OCI-LY7 (cell line): Measurements from ENCODE around the gene MMP15. TPM values are rescaled to one million over a fixed set of nuclear protein-coding genes. Genes with fewer than 3 reads are reported as not detected.

ENCODE experiments used
- BruUV-seq: library from RNA; stranded (reverse); fragments of 400-500 nt; replicated peaks from 2 replicates; lab custom pipeline; 2021; lab: Mats Ljungman, UMichigan
- CTCF ChIA-PET: fragments of 300-600 bp; sonication (Branson Sonifier 250); formaldehyde crosslinking; loops from one replicate; lab custom pipeline; 2022; ENCODE audit warnings: antibody characterized with exemption; ENCODE audit not compliant: unreplicated experiment; lab: Charles Lee
- POLR2A ChIA-PET: fragments of 300-600 bp; sonication (Branson Sonifier 250); formaldehyde crosslinking; loops from one replicate; lab custom pipeline; 2022; ENCODE audit warnings: antibody characterized with exemption; lab: Charles Lee
- DNase-seq: peaks from one replicate; pipeline ENCODE4 v3.0.0-alpha.2; 2015; ENCODE audit warnings: low spot score
- H2AFZ ChIP-seq: fragments of 200-600 bp; sonication (generic), shearing (Covaris generic); 2 replicates; pipeline ENCODE4 v1.6.1; 2014; ENCODE audit warnings: mild to moderate bottlenecking, antibody characterized with exemption, low read length, moderate library complexity
- H3K27ac ChIP-seq: fragments of 200-600 bp; sonication (generic); 2 replicates; pipeline ENCODE4 v1.5.1; 2014; ENCODE audit warnings: mixed run types, low read depth, mild to moderate bottlenecking, moderate library complexity, low read length, inconsistent platforms; ENCODE audit not compliant: poor library complexity, severe bottlenecking
- H3K36me3 ChIP-seq: fragments of 200-600 bp; sonication (generic); 2 replicates; pipeline ENCODE4 v1.6.1; 2014; ENCODE audit warnings: mild to moderate bottlenecking, antibody characterized with exemption, low read length, moderate library complexity, mixed read lengths; ENCODE audit not compliant: insufficient read depth
- H3K4me1 ChIP-seq: fragments of 200-600 bp; sonication (generic); 2 replicates; pipeline ENCODE4 v1.5.1; 2014; ENCODE audit warnings: mild to moderate bottlenecking, low read length; ENCODE audit not compliant: insufficient read depth, poor library complexity, severe bottlenecking
- H3K4me2 ChIP-seq: fragments of 200-600 bp; sonication (generic); 2 replicates; pipeline ENCODE4 v1.6.1; 2014; ENCODE audit warnings: mild to moderate bottlenecking, low read length
- H3K4me3 ChIP-seq: fragments of 200-600 bp; sonication (generic); 2 replicates; pipeline ENCODE4 v1.5.1; 2014; ENCODE audit warnings: mild to moderate bottlenecking, low read depth, low read length; ENCODE audit not compliant: poor library complexity, severe bottlenecking
- H3K79me2 ChIP-seq: fragments of 200-600 bp; sonication (generic); 2 replicates; pipeline ENCODE4 v1.6.1; 2016; ENCODE audit warnings: low read depth, mild to moderate bottlenecking, low read length, moderate library complexity, mixed read lengths; ENCODE audit not compliant: insufficient read depth
- H3K9me2 ChIP-seq: fragments of 200-600 bp; sonication (generic); 2 replicates; pipeline ENCODE4 v1.6.1; 2016; ENCODE audit warnings: mild to moderate bottlenecking, low read length, mixed read lengths; ENCODE audit not compliant: insufficient read depth
- H3K9me3 ChIP-seq: fragments of 200-600 bp; sonication (generic); 2 replicates; pipeline ENCODE4 v1.6.1; 2014; ENCODE audit warnings: mild to moderate bottlenecking, mixed run types, low read length, mixed read lengths
- H4K20me1 ChIP-seq: fragments of 200-600 bp; sonication (generic); 2 replicates; pipeline ENCODE4 v1.6.1; 2014; ENCODE audit warnings: mild to moderate bottlenecking, antibody characterized with exemption, low read length, moderate library complexity, mixed read lengths; ENCODE audit not compliant: insufficient read depth
- EZH2phosphoT487 ChIP-seq: fragments of 200-600 bp; sonication (generic); IDR thresholded peaks from 2 replicates; pipeline ENCODE4 v1.6.1; 2018; ENCODE audit warnings: low read depth, borderline replicate concordance, mild to moderate bottlenecking, mixed run types, antibody characterized with exemption, low read length, moderate library complexity, mixed read lengths
- intact Hi-C: fragments of 100-400 bp; cut with micrococcal nuclease; formaldehyde crosslinking; loops from one replicate; pipeline ENCODE4 v1.10.0; 2022; ENCODE audit not compliant: unreplicated experiment
- total RNA-seq, 2 experiments: library from RNA; depleted of rRNA in 1 of 2; stranded (reverse); fragments of >200 nt in 1 of 2; shearing (Covaris generic) in 1 of 2; gene quantifications; 2 replicates each; pipeline ENCODE4 v1.2.3, GENCODE V29; 2014 to 2022
- TF ChIP-seq, protein P1 (sequence below): fragments of 200-600 bp; sonication (generic); conservative IDR thresholded peaks from 2 replicates; pipeline ENCODE4 v1.5.1; 2014; ENCODE audit warnings: mild to moderate bottlenecking, antibody characterized with exemption, low read length, moderate library complexity, mixed read lengths

MMP15 gene
- total RNA-seq, 2 experiments from 2014 or later, result 0.21 TPM; not detected in 1

GRCh38 chr16:57984443-57985203 lies 40.9 kb upstream of the MMP15 start:
- H3K9me3 ChIP-seq, result no peaks in the 10 kb centered on the region
- CTCF ChIA-PET, result no interaction called here
- H3K4me1 ChIP-seq, result peaks cover 14% of the 10 kb centered on the region
- H3K36me3 ChIP-seq, result no peaks in the 10 kb centered on the region
- no peaks in the 10 kb centered on the region for H4K20me1 ChIP-seq
- POLR2A ChIA-PET, result interaction anchor here (0.6 kb wide), 1 partner anchor 209 kb away, joined by 3 read pairs; no protein-coding TSS in a partner anchor
- no peak overlapping the region for H3K4me2 ChIP-seq
- H3K4me3 ChIP-seq, result no peak overlapping the region
- intact Hi-C loops, result no loop called here
- no peaks in the 10 kb centered on the region for H3K9me2 ChIP-seq
- H3K79me2 ChIP-seq, result no peaks in the 10 kb centered on the region
- no peak overlapping the region for H3K27ac ChIP-seq
- no peak for TF ChIP-seq EZH2phosphoT487
- TF ChIP-seq, protein P1, sequence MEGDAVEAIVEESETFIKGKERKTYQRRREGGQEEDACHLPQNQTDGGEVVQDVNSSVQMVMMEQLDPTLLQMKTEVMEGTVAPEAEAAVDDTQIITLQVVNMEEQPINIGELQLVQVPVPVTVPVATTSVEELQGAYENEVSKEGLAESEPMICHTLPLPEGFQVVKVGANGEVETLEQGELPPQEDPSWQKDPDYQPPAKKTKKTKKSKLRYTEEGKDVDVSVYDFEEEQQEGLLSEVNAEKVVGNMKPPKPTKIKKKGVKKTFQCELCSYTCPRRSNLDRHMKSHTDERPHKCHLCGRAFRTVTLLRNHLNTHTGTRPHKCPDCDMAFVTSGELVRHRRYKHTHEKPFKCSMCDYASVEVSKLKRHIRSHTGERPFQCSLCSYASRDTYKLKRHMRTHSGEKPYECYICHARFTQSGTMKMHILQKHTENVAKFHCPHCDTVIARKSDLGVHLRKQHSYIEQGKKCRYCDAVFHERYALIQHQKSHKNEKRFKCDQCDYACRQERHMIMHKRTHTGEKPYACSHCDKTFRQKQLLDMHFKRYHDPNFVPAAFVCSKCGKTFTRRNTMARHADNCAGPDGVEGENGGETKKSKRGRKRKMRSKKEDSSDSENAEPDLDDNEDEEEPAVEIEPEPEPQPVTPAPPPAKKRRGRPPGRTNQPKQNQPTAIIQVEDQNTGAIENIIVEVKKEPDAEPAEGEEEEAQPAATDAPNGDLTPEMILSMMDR, result no peak
- BruUV-seq, result no TSS peak
- no peak overlapping the region for H2AFZ ChIP-seq
- no peak for DNase-seq

- no TSS peak for BruUV-seq
- Histone ChIP-seq H3K4me1 (peaks cover 14% of the 10 kb centered on the region), H3K4me2 (no peak overlapping the region), H4K20me1 (no peaks in the 10 kb centered on the region), H3K9me2 (no peaks in the 10 kb centered on the region), H3K27ac (no peak overlapping the region), H3K79me2 (no peaks in the 10 kb centered on the region), H3K36me3 (no peaks in the 10 kb centered on the region), H3K4me3 (no peak overlapping the region), H2AFZ (no peak overlapping the region), H3K9me3 (no peaks in the 10 kb centered on the region)
- CTCF ChIA-PET, result no interaction called here
- intact Hi-C loops, result no loop called here
- POLR2A ChIA-PET, result no interaction called here
- DNase-seq, result no peak
- TF ChIP-seq EZH2phosphoT487, result no peak
- TF ChIP-seq, protein P1, result no peak
Observed at GRCh38 chr16:57985204-57986181, 40.1 kb upstream of the MMP15 start.
